ENCODE results near the gene SMPX.

SMPX gene

GRCh38 chrX:21715825-21716224 lies 42.1 kb downstream of the SMPX start:
- no peak for DNase-seq (ENCODE audit: low read depth in 1 of 2, low spot score in 1 of 2)

GRCh38 chrX:21715337-21715736 lies 42.6 kb downstream of the SMPX start:
- DNase-seq (ENCODE audit: low read depth in 1 of 2, low spot score in 1 of 2) = no peak

GRCh38 chrX:21711848-21712197 lies 46.1 kb downstream of the SMPX start:
- DNase-seq (ENCODE audit: low read depth in 1 of 2, low spot score in 1 of 2) = no peak

- no peak for DNase-seq (ENCODE audit: low read depth in 1 of 2, low spot score in 1 of 2)
Observed at GRCh38 chrX:21711129-21711847, 46.6 kb downstream of the SMPX start.

GRCh38 chrX:21708116-21708515 lies 49.8 kb downstream of the SMPX start:
- no peak for DNase-seq (ENCODE audit: low read depth in 1 of 2, low spot score in 1 of 2)

GRCh38 chrX:21705225-21705624 lies 52.7 kb downstream of the SMPX start:
- no peak for DNase-seq (ENCODE audit: low read depth in 1 of 2, low spot score in 1 of 2)

- DNase-seq (ENCODE audit: low read depth in 1 of 2, low spot score in 1 of 2) = no peak
Observed at GRCh38 chrX:21702725-21703124, 55.2 kb downstream of the SMPX start.

GRCh38 chrX:21700967-21701366 lies 56.9 kb downstream of the SMPX start:
- DNase-seq (ENCODE audit: low read depth in 1 of 2, low spot score in 1 of 2) = no peak

GRCh38 chrX:21700275-21700674 lies 57.6 kb downstream of the SMPX start:
- no peak for DNase-seq (ENCODE audit: low read depth in 1 of 2, low spot score in 1 of 2)

GRCh38 chrX:21699136-21699535 lies 58.8 kb downstream of the SMPX start:
- DNase-seq (ENCODE audit: low read depth in 1 of 2, low spot score in 1 of 2) = no peak

- DNase-seq (ENCODE audit: low read depth in 1 of 2, low spot score in 1 of 2) = no peak
Observed at GRCh38 chrX:21698272-21698671, 59.6 kb downstream of the SMPX start.

- DNase-seq (ENCODE audit: low read depth in 1 of 2, low spot score in 1 of 2) = no peak
Observed at GRCh38 chrX:21691512-21692018, 66.4 kb downstream of the SMPX start.

- DNase-seq (ENCODE audit: low read depth in 1 of 2, low spot score in 1 of 2) = no peak
Observed at GRCh38 chrX:21683941-21684340, 74.0 kb downstream of the SMPX start.

GRCh38 chrX:21678048-21678612 lies 79.8 kb downstream of the SMPX start:
- no peak for DNase-seq (ENCODE audit: low read depth in 1 of 2, low spot score in 1 of 2)

- DNase-seq (ENCODE audit: low read depth in 1 of 2, low spot score in 1 of 2) = no peak
Observed at GRCh38 chrX:21675931-21676330, 82.0 kb downstream of the SMPX start.

- no peak for DNase-seq (ENCODE audit: low read depth in 1 of 2, low spot score in 1 of 2)
Observed at GRCh38 chrX:21674430-21675186, 83.3 kb downstream of the SMPX start.

- no peak for DNase-seq (ENCODE audit: low read depth in 1 of 2, low spot score in 1 of 2)
Observed at GRCh38 chrX:21666679-21667078, 91.2 kb downstream of the SMPX start.

- DNase-seq (ENCODE audit: low read depth in 1 of 2, low spot score in 1 of 2) = no peak
Observed at GRCh38 chrX:21666252-21666651, 91.7 kb downstream of the SMPX start.

GRCh38 chrX:21662761-21663160 lies 95.2 kb downstream of the SMPX start:
- DNase-seq (ENCODE audit: low read depth in 1 of 2, low spot score in 1 of 2) = no peak

- no peak for DNase-seq (ENCODE audit: low read depth in 1 of 2, low spot score in 1 of 2)
Observed at GRCh38 chrX:21661316-21661715, 96.6 kb downstream of the SMPX start.

GRCh38 chrX:21660156-21660555 lies 97.8 kb downstream of the SMPX start:
- no peak for DNase-seq (ENCODE audit: low read depth in 1 of 2, low spot score in 1 of 2)

- no peak for DNase-seq (ENCODE audit: low read depth in 1 of 2, low spot score in 1 of 2)
Observed at GRCh38 chrX:21659320-21659719, 98.6 kb downstream of the SMPX start.

All from activated T-helper 1 cell treated with anti-CD3 and anti-CD28 coated beads, Interleukin-2, amount 50 U/mL, for 16 hours (primary cell).